ENCODE results near the gene TGFBR2.

Gene TGFBR2

GRCh38 chr3:30658328-30659052 lies 52.1 kb downstream of the TGFBR2 start:
- no peaks in the 10 kb centered on the region for H3K36me3 ChIP-seq (ENCODE audit: control insufficient read depth, insufficient read depth, low read length)
- no peaks in the 10 kb centered on the region for H3K27me3 ChIP-seq (ENCODE audit: control insufficient read depth, insufficient read depth, low read length)
- no peaks in the 10 kb centered on the region for H3K9me3 ChIP-seq (ENCODE audit: control insufficient read depth, low read length)
- no peak overlapping the region for H3K4me3 ChIP-seq (ENCODE audit: low read length)
- H3K4me1 ChIP-seq (ENCODE audit: control insufficient read depth, insufficient read depth, low read length), result peaks cover 28% of the 10 kb centered on the region
- H3K9ac ChIP-seq (ENCODE audit: low read length), result no peak overlapping the region

DNA sequence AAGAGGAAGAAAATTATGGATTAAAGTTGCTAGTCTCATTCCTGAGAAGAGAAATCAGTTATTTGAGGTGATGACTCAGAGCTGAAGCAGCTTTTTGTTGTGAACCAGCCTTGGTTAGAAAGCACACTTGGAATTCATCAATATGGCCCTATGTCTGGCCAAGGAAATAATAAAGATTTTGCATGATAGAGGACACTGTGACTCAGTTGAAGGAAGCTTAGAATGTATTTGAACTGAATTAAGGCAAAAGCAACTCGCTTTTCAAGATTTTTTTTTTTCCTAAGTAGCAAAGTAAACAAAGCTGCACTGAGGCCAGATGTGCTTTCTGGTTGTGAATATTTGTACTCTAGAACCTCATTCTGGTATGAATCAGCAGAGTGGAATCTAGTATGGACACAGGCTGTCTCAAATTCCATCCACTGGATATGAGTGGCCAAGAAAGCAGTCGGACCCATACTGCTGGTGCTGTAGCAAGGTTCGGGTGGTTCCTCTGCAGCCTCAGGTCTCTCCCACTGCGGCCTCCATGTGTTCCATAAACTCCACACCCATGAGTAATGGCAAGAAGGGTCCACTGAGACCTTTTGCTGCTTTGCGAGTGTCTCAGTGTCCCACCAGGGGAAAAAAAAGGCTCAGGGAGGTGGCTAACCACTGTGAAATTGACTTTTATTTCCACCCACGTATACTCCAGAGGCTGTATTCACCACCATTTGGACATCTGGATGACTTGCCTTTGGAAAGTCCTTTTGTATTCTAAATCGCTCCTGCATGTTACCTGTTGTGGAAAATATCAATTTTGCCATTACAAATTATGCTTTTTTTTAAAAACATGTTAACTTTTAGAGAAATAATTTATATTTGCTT lies 53.1 kb downstream of the TGFBR2 start:
- Histone ChIP-seq H3K4me3 (ENCODE audit: low read length) (no peak overlapping the region), H3K27me3 (ENCODE audit: control insufficient read depth, insufficient read depth, low read length) (no peaks in the 10 kb centered on the region), H3K9me3 (ENCODE audit: control insufficient read depth, low read length) (no peaks in the 10 kb centered on the region), H3K9ac (ENCODE audit: low read length) (no peak overlapping the region), H3K36me3 (ENCODE audit: control insufficient read depth, insufficient read depth, low read length) (no peaks in the 10 kb centered on the region), H3K4me1 (ENCODE audit: control insufficient read depth, insufficient read depth, low read length) (peaks cover 28% of the 10 kb centered on the region)

DNA sequence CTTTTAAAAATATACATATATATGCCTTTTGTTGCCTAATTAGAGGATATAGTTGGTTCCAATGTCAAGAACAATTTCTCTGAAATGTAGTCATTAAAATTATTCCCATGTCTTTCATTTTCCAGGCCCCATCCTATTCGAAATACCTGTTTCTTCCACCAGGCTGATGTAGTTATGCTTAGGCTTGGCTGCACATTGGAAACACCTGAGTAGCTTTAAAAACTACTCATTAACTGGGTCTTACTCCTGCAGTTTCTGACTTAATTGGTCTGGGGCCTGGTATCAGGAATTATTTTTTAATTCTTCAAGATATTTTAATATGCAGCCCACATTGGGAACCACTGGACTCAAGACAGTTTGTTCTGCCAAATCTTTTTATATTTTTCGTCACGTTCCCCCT lies 53.7 kb downstream of the TGFBR2 start:
- peaks cover 28% of the 10 kb centered on the region for H3K4me1 ChIP-seq (ENCODE audit: control insufficient read depth, insufficient read depth, low read length)
- no peaks in the 10 kb centered on the region for H3K36me3 ChIP-seq (ENCODE audit: control insufficient read depth, insufficient read depth, low read length)

DNA sequence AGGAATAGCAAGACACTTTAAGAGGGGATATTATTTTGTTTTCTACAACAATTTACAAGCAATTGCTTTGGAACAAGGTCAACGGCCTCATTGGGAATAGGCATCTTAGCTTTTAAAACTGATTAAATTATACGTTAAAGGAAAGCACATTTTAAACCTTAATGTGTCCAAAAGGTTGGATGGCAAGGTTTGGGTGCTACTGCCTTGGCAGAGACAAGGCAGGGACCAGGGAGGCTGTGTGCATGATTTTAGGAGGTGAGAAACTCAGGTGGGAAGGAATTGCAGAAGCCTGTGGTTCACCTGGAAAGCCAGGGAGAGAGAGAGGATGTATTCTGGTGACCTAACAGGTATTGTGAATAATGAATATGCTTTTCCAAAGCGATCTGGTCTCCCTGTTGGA lies 54.3 kb downstream of the TGFBR2 start:
- H3K9ac ChIP-seq (ENCODE audit: low read length), result no peak overlapping the region
- no peaks in the 10 kb centered on the region for H3K27me3 ChIP-seq (ENCODE audit: control insufficient read depth, insufficient read depth, low read length)
- no peaks in the 10 kb centered on the region for H3K9me3 ChIP-seq (ENCODE audit: control insufficient read depth, low read length)
- no peaks in the 10 kb centered on the region for H3K36me3 ChIP-seq (ENCODE audit: control insufficient read depth, insufficient read depth, low read length)
- H3K4me3 ChIP-seq (ENCODE audit: low read length), result no peak overlapping the region
- H3K4me1 ChIP-seq (ENCODE audit: control insufficient read depth, insufficient read depth, low read length), result peaks cover 28% of the 10 kb centered on the region

More for the DNA sequence above, 53.7 kb downstream of the TGFBR2 start:
- no peaks in the 10 kb centered on the region for H3K27me3 ChIP-seq (ENCODE audit: control insufficient read depth, insufficient read depth, low read length)
- H3K9ac ChIP-seq (ENCODE audit: low read length), result no peak overlapping the region
- no peaks in the 10 kb centered on the region for H3K9me3 ChIP-seq (ENCODE audit: control insufficient read depth, low read length)
- H3K4me3 ChIP-seq (ENCODE audit: low read length), result no peak overlapping the region

- H3K36me3 ChIP-seq (ENCODE audit: control insufficient read depth, insufficient read depth, low read length), result no peaks in the 10 kb centered on the region
- H3K9ac ChIP-seq (ENCODE audit: low read length), result no peak overlapping the region
- H3K9me3 ChIP-seq (ENCODE audit: control insufficient read depth, low read length), result no peaks in the 10 kb centered on the region
- no peak overlapping the region for H3K4me3 ChIP-seq (ENCODE audit: low read length)
- peaks cover 28% of the 10 kb centered on the region for H3K4me1 ChIP-seq (ENCODE audit: control insufficient read depth, insufficient read depth, low read length)
- H3K27me3 ChIP-seq (ENCODE audit: control insufficient read depth, insufficient read depth, low read length), result no peaks in the 10 kb centered on the region
Measured at GRCh38 chr3:30661098-30661873, 54.9 kb downstream of the TGFBR2 start.

- Histone ChIP-seq H3K4me3 (ENCODE audit: low read length) (no peak overlapping the region), H3K27me3 (ENCODE audit: control insufficient read depth, insufficient read depth, low read length) (no peaks in the 10 kb centered on the region), H3K36me3 (ENCODE audit: control insufficient read depth, insufficient read depth, low read length) (no peaks in the 10 kb centered on the region), H3K4me1 (ENCODE audit: control insufficient read depth, insufficient read depth, low read length) (peaks cover 28% of the 10 kb centered on the region), H3K9ac (ENCODE audit: low read length) (no peak overlapping the region), H3K9me3 (ENCODE audit: control insufficient read depth, low read length) (no peaks in the 10 kb centered on the region)
Measured at GRCh38 chr3:30662836-30663235, 56.4 kb downstream of the TGFBR2 start.

GRCh38 chr3:30663533-30664241 lies 57.3 kb downstream of the TGFBR2 start:
- Histone ChIP-seq H3K4me3 (ENCODE audit: low read length) (no peak overlapping the region), H3K4me1 (ENCODE audit: control insufficient read depth, insufficient read depth, low read length) (peaks cover 19% of the 10 kb centered on the region), H3K27me3 (ENCODE audit: control insufficient read depth, insufficient read depth, low read length) (no peaks in the 10 kb centered on the region), H3K9me3 (ENCODE audit: control insufficient read depth, low read length) (no peaks in the 10 kb centered on the region), H3K9ac (ENCODE audit: low read length) (no peak overlapping the region), H3K36me3 (ENCODE audit: control insufficient read depth, insufficient read depth, low read length) (no peaks in the 10 kb centered on the region)

- no peaks in the 10 kb centered on the region for H3K27me3 ChIP-seq (ENCODE audit: control insufficient read depth, insufficient read depth, low read length)
- H3K9ac ChIP-seq (ENCODE audit: low read length), result no peak overlapping the region
- H3K4me1 ChIP-seq (ENCODE audit: control insufficient read depth, insufficient read depth, low read length), result peaks cover 11% of the 10 kb centered on the region
- no peaks in the 10 kb centered on the region for H3K9me3 ChIP-seq (ENCODE audit: control insufficient read depth, low read length)
- no peak overlapping the region for H3K4me3 ChIP-seq (ENCODE audit: low read length)
- no peaks in the 10 kb centered on the region for H3K36me3 ChIP-seq (ENCODE audit: control insufficient read depth, insufficient read depth, low read length)
Measured at GRCh38 chr3:30664459-30664858, 58.1 kb downstream of the TGFBR2 start.

- Histone ChIP-seq H3K27me3 (ENCODE audit: control insufficient read depth, insufficient read depth, low read length) (no peaks in the 10 kb centered on the region), H3K4me3 (ENCODE audit: low read length) (no peak overlapping the region), H3K4me1 (ENCODE audit: control insufficient read depth, insufficient read depth, low read length) (peaks cover 7% of the 10 kb centered on the region), H3K36me3 (ENCODE audit: control insufficient read depth, insufficient read depth, low read length) (no peaks in the 10 kb centered on the region), H3K9me3 (ENCODE audit: control insufficient read depth, low read length) (no peaks in the 10 kb centered on the region), H3K9ac (ENCODE audit: low read length) (no peak overlapping the region)
Measured at GRCh38 chr3:30664884-30665283, 58.5 kb downstream of the TGFBR2 start.

- Histone ChIP-seq H3K4me3 (ENCODE audit: low read length) (no peak overlapping the region), H3K9ac (ENCODE audit: low read length) (no peak overlapping the region), H3K27me3 (ENCODE audit: control insufficient read depth, insufficient read depth, low read length) (no peaks in the 10 kb centered on the region), H3K9me3 (ENCODE audit: control insufficient read depth, low read length) (no peaks in the 10 kb centered on the region), H3K36me3 (ENCODE audit: control insufficient read depth, insufficient read depth, low read length) (no peaks in the 10 kb centered on the region), H3K4me1 (ENCODE audit: control insufficient read depth, insufficient read depth, low read length) (peaks cover 7% of the 10 kb centered on the region)
Measured at GRCh38 chr3:30665539-30665938, 59.1 kb downstream of the TGFBR2 start.

GRCh38 chr3:30666572-30667279 lies 60.3 kb downstream of the TGFBR2 start:
- H3K9me3 ChIP-seq (ENCODE audit: control insufficient read depth, low read length), result no peaks in the 10 kb centered on the region
- peaks cover 7% of the 10 kb centered on the region for H3K4me1 ChIP-seq (ENCODE audit: control insufficient read depth, insufficient read depth, low read length)
- H3K9ac ChIP-seq (ENCODE audit: low read length), result no peak overlapping the region
- no peaks in the 10 kb centered on the region for H3K27me3 ChIP-seq (ENCODE audit: control insufficient read depth, insufficient read depth, low read length)
- no peaks in the 10 kb centered on the region for H3K36me3 ChIP-seq (ENCODE audit: control insufficient read depth, insufficient read depth, low read length)
- H3K4me3 ChIP-seq (ENCODE audit: low read length), result no peak overlapping the region
